Endothelial cell (in vitro differentiated cells): ENCODE results near the gene USP48. TPM values are rescaled to one million over a fixed set of nuclear protein-coding genes. Genes with fewer than 3 reads are reported as not detected.

Experiments
- DNase-seq: peaks from one replicate; pipeline ENCODE4 v3.0.0; 2021; ENCODE audit warnings: low spot score
- H3K27ac Mint-ChIP-seq: one replicate; pipeline ENCODE4 v1.8.0; 2021; ENCODE audit warnings: mixed read lengths, inconsistent platforms; ENCODE audit not compliant: unreplicated experiment
- H3K27me3 Mint-ChIP-seq: one replicate; pipeline ENCODE4 v1.8.0; 2021; ENCODE audit warnings: mild to moderate bottlenecking, moderate library complexity, mixed read lengths, inconsistent platforms; ENCODE audit not compliant: unreplicated experiment
- H3K36me3 Mint-ChIP-seq: one replicate; pipeline ENCODE4 v1.8.0; 2021; ENCODE audit warnings: mild to moderate bottlenecking, low read depth, mixed read lengths, inconsistent platforms; ENCODE audit not compliant: unreplicated experiment
- H3K4me1 Mint-ChIP-seq: one replicate; pipeline ENCODE4 v1.8.0; 2021; ENCODE audit warnings: mild to moderate bottlenecking, mixed read lengths, inconsistent platforms; ENCODE audit not compliant: unreplicated experiment
- H3K4me3 Mint-ChIP-seq: one replicate; pipeline ENCODE4 v1.8.0; 2021; ENCODE audit warnings: mild to moderate bottlenecking, mixed read lengths, inconsistent platforms; ENCODE audit not compliant: unreplicated experiment
- H3K9me3 Mint-ChIP-seq: one replicate; pipeline ENCODE4 v1.8.0; 2021; ENCODE audit warnings: mixed read lengths, inconsistent platforms; ENCODE audit not compliant: unreplicated experiment
- CTCF ChIP-seq: fragments of 200-600 bp; sonication (generic); IDR thresholded peaks from one replicate; pipeline ENCODE4 v1.5.0; 2021; ENCODE audit warnings: antibody characterized with exemption; ENCODE audit not compliant: unreplicated experiment
- total RNA-seq: library from RNA; stranded (reverse); fragmentation: NEBNext Ultra II Directional; extraction: Animal tissue kit (Norgen Biotek cat#: 25700); gene quantifications from one replicate; pipeline ENCODE4 v1.2.1, GENCODE V29; 2021; ENCODE audit not compliant: unreplicated experiment

The USP48 gene
- total RNA-seq, 1 donor from 2014 or later: 57.9 TPM

GRCh38 chr1:21736876-21737275 is 46.1 kb downstream of the USP48 start:
- no peak overlapping the region for H3K4me3 Mint-ChIP-seq
- peaks cover 12% of the 10 kb centered on the region for H3K36me3 Mint-ChIP-seq
- peaks cover 1% of the 10 kb centered on the region for H3K27me3 Mint-ChIP-seq
- H3K27ac Mint-ChIP-seq: no peak overlapping the region
- no peak for DNase-seq
- TF ChIP-seq CTCF: no peak
- H3K4me1 Mint-ChIP-seq: peaks cover 2% of the 10 kb centered on the region
- no peaks in the 10 kb centered on the region for H3K9me3 Mint-ChIP-seq

GRCh38 chr1:21736011-21736410 is 46.9 kb downstream of the USP48 start:
- no peak overlapping the region for H3K27ac Mint-ChIP-seq
- peaks cover 1% of the 10 kb centered on the region for H3K27me3 Mint-ChIP-seq
- no peak for TF ChIP-seq CTCF
- DNase-seq: no peak
- H3K4me1 Mint-ChIP-seq: peaks cover 2% of the 10 kb centered on the region
- no peaks in the 10 kb centered on the region for H3K9me3 Mint-ChIP-seq
- peaks cover 12% of the 10 kb centered on the region for H3K36me3 Mint-ChIP-seq
- no peak overlapping the region for H3K4me3 Mint-ChIP-seq

GRCh38 chr1:21734526-21734925 is 48.4 kb downstream of the USP48 start:
- H3K27ac Mint-ChIP-seq: no peak overlapping the region
- H3K27me3 Mint-ChIP-seq: peaks cover 1% of the 10 kb centered on the region
- peaks cover under 1% of the 10 kb centered on the region for H3K4me1 Mint-ChIP-seq
- no peak for DNase-seq
- H3K9me3 Mint-ChIP-seq: no peaks in the 10 kb centered on the region
- H3K36me3 Mint-ChIP-seq: peaks cover 9% of the 10 kb centered on the region
- no peak for TF ChIP-seq CTCF
- no peak overlapping the region for H3K4me3 Mint-ChIP-seq

GRCh38 chr1:21732664-21733063 is 50.3 kb downstream of the USP48 start:
- peaks cover 11% of the 10 kb centered on the region for H3K36me3 Mint-ChIP-seq
- no peak for DNase-seq
- no peaks in the 10 kb centered on the region for H3K4me1 Mint-ChIP-seq

More at GRCh38 chr1:21732664-21733063, 50.3 kb downstream of the USP48 start:
- H3K9me3 Mint-ChIP-seq: no peaks in the 10 kb centered on the region
- H3K27ac Mint-ChIP-seq: no peak overlapping the region
- H3K27me3 Mint-ChIP-seq: peaks cover 1% of the 10 kb centered on the region
- TF ChIP-seq CTCF: no peak
- H3K4me3 Mint-ChIP-seq: no peak overlapping the region
